GM10266 (cell line): ENCODE data around the gene NPTN.

Source experiments
- DNase-seq: peaks from one replicate; pipeline ENCODE4 v3.0.0; 2012; ENCODE audit errors: extremely low spot score
- TF ChIP-seq, protein P1 (sequence below): IDR thresholded peaks from 2 replicates; pipeline ENCODE4 v1.5.1; 2012; ENCODE audit warnings: mild to moderate bottlenecking, low read depth; ENCODE audit not compliant: control insufficient read depth, insufficient read depth; ENCODE audit errors: missing control alignments

Gene NPTN

DNA sequence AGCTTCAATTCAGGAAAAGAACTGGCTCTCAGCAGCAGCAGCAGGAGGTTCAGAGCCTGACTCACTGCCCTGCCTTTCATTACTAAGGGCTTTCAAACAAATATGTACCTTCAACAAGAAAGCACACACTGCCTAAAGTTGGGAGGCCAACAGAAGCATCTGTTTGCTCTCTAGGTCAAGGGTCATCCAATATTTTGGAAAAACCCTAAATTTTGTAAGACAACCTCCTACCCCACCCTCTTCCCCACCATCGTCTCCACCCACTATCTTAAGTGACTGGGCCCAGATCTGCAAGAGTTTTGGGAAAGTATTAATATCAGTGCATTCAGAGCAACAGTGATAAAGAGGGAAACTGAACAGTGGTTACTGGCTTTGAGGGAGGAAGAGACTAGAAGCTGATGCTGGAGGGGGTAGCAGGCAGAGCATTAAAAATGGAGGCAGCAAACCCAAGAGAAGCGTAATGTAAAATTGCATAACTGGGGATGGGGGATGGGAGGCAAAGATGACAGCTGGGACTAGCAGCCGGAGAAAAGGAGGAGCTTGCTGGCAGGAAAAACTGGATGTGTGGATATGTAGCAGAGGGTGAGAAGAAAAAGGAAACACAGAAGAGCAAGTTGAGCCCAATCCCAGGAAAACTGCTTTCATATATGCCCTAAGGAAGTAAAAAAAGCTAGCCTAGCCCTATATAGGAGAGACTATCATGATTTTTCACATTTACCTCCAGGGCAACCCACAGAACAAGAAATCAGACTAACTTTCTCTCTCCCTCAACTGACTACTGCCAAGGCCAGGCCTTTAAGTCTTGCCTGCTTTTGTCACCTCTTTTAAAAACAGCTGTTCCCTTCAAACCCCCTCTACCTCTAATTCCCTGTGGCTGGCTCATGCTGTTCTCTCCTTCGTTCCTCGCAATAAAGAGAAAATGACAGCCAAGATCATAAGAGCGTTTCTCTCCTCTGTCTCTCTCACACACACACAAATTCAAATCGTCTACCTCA is 31.4 kb downstream of the NPTN start:
- DNase-seq, result no peak
- TF ChIP-seq, protein P1, sequence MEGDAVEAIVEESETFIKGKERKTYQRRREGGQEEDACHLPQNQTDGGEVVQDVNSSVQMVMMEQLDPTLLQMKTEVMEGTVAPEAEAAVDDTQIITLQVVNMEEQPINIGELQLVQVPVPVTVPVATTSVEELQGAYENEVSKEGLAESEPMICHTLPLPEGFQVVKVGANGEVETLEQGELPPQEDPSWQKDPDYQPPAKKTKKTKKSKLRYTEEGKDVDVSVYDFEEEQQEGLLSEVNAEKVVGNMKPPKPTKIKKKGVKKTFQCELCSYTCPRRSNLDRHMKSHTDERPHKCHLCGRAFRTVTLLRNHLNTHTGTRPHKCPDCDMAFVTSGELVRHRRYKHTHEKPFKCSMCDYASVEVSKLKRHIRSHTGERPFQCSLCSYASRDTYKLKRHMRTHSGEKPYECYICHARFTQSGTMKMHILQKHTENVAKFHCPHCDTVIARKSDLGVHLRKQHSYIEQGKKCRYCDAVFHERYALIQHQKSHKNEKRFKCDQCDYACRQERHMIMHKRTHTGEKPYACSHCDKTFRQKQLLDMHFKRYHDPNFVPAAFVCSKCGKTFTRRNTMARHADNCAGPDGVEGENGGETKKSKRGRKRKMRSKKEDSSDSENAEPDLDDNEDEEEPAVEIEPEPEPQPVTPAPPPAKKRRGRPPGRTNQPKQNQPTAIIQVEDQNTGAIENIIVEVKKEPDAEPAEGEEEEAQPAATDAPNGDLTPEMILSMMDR, result no peak

DNA sequence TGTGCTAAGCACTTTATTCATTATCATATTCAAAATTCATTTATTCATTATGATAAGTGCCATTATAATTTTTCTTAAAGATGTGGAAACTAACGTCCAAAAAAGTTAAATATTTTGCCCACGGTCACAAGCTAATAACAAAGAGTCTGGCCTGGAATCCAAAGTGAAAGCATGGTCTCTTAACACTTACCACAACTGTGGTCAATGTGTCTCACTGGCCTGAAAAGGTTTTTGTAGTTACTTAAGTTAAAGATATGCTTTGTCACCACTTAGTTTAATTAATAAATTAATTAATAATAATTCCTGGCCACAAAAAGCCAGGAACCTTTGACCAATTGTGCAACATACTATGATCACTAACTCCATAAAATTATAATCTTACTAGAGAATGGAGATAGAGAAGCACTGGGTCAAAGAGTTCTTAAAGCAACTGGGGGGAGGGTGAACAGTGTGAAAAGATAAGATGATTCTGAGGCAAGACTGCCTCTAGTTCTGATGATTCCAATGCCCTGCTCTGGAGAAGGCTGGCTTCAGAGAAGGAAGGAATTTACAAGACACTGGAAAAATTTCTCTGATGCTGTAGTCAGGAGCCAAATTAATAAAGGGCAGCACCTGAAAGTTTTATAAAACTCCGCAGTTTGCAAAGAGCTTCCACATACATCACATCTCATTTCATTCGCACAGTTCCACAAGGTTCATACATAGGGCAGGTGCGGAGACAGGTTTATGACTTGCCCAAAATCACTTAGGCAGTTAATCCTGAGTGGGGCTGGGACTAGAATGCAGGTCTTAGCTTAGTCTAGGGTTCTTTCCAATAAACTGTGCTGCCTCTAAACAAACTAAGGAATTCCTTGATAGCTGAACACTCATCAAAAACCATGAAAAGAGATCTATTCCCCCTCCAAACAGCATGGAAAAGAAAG is 32.5 kb downstream of the NPTN start:
- DNase-seq, result no peak
- TF ChIP-seq, protein P1, result no peak

DNA sequence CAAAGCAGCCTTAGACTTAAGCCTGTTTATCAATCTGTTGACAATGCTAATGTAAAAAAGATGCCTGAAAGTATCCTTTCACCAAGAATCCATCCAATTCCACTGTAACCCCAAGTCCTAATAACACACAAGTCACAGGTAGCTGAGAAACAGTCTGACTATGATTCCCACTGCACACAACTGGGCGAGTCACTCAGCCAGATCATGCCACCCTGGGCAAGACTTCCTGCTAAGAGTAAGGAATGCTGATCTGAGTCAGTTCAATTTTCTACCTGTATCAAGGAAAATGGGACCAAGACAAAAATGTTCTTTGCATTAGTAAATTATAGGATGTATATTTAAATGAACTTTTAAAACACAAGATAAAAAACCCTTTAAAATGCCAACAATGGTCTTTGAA is 33.3 kb downstream of the NPTN start:
- no peak for DNase-seq
- TF ChIP-seq, protein P1, result no peak

DNA sequence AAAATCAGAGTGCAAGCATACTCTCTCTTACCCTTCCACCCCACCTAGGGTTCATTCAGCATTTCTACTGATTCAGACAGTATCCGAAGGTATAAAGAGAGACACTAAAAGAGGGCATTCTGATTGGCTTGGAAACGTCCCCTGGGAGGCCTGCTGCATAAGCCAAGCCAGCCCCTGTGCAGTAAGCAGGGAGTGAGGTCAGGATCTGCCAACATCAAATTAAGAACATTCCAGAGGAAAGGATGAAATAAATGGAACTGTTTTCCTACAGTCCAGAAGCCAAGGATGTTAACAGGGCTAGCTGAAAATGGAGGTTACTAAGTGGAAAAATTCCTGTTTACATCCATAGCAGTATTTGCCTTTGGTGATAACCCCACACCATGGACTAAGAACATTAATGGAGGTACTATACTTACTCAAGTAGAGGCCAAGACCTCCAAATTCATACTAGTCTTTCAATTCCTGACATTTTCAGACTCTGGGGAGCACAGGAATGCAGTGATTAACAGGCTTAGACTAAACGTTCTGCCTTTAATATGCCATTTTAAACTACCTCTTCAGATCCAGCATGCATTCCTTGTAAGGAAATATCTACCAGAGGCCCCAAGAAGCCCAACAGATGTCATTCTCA is 34.5 kb downstream of the NPTN start:
- no peak for DNase-seq

DNA sequence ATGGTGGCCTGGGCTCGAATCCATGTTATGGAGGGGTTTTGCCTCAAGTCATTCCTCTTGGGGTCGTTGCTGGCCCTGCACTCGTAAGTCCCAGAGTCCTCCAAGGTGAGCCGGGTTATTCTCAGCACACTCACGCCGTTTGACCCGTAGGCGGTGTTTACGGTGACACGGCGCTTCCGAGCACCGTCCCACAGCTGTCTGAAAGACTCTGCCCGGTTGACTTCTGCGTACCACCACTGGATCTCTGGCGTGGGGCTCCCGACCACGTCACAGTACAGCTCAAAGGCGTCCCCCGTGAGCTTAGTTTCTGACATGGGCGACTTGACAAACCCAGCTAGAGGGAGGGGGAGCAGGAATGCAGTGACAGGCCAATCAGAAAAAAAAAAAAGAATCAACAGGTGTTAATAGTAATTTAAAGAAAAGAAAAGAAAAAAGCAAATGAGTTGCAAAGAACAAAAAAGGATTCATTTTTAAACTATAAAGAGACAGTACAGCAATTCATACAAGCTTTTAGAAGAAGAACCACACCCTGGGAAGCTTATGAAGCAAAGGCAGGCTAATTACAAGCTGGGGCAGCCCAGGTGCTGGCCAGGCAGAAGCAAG is 36.1 kb downstream of the NPTN start:
- no peak for DNase-seq
- TF ChIP-seq, protein P1, result no peak

More for the DNA sequence above, 34.5 kb downstream of the NPTN start:
- TF ChIP-seq, protein P1, result no peak

DNA sequence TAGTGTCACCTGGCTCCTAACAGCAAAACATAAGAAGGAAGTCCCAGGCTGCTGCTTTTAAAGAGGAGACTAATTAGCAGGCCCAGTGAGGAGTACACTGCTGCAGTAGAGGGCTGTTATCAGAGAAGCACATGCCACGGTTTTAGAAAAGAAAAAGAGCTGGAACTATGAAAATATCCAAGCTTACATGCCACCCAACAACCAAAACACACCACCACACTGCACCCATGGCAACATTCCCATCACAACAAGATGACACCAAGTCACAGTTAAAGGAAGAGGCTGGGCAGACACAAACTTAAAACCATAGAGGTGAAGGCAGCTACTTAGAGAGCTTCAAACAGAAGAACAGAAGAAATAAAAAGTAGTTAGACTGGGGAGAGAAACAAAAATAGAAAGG is 37.0 kb downstream of the NPTN start:
- DNase-seq, result no peak
- TF ChIP-seq, protein P1, result no peak
